Measurements from ENCODE around the gene SGPL1.
"Not testable (repeated sequence)": the region's sequence is repeated elsewhere in the genome, so short reads cannot be mapped to it uniquely, and the experiment has no call there.

Gene SGPL1

GRCh38 chr10:70843776-70844489, 28.2 kb downstream of the SGPL1 start:
- no peak for DNase-seq (ENCODE audit: low read depth)

GRCh38 chr10:70845256-70845655, 29.5 kb downstream of the SGPL1 start:
- DNase-seq (ENCODE audit: low read depth), result no peak

- no peak for DNase-seq (ENCODE audit: low read depth)
Measured at GRCh38 chr10:70845816-70846215, 30.1 kb downstream of the SGPL1 start.

GRCh38 chr10:70846795-70847194, 31.0 kb downstream of the SGPL1 start:
- DNase-seq (ENCODE audit: low read depth), result peak; percentile 31

GRCh38 chr10:70847659-70848360, 32.1 kb downstream of the SGPL1 start:
- no peak for DNase-seq (ENCODE audit: low read depth)

- DNase-seq (ENCODE audit: low read depth), result peak; percentile 90
Measured at GRCh38 chr10:70849582-70850016, 33.9 kb downstream of the SGPL1 start.

GRCh38 chr10:70850097-70850496, 34.3 kb downstream of the SGPL1 start:
- DNase-seq (ENCODE audit: low read depth), result no peak

- no peak for DNase-seq (ENCODE audit: low read depth)
Measured at GRCh38 chr10:70851597-70852475, 36.1 kb downstream of the SGPL1 start.

- no peak for DNase-seq (ENCODE audit: low read depth)
Measured at GRCh38 chr10:70853038-70853437, 37.3 kb downstream of the SGPL1 start.

GRCh38 chr10:70853457-70853856, 37.7 kb downstream of the SGPL1 start:
- no peak for DNase-seq (ENCODE audit: low read depth)

GRCh38 chr10:70856454-70856853, 40.7 kb downstream of the SGPL1 start:
- DNase-seq (ENCODE audit: low read depth), result no peak

- no peak for DNase-seq (ENCODE audit: low read depth)
Measured at GRCh38 chr10:70858759-70859158, 43.0 kb downstream of the SGPL1 start.

- DNase-seq (ENCODE audit: low read depth), result not testable (repeated sequence)
Measured at GRCh38 chr10:70861495-70862197, 45.9 kb downstream of the SGPL1 start.

- no peak for DNase-seq (ENCODE audit: low read depth)
Measured at GRCh38 chr10:70863470-70864160, 47.9 kb downstream of the SGPL1 start.

- DNase-seq (ENCODE audit: low read depth), result no peak
Measured at GRCh38 chr10:70864935-70865334, 49.2 kb downstream of the SGPL1 start.

GRCh38 chr10:70866424-70866823, 50.7 kb downstream of the SGPL1 start:
- peak; percentile 35 for DNase-seq (ENCODE audit: low read depth)

- no peak for DNase-seq (ENCODE audit: low read depth)
Measured at GRCh38 chr10:70872291-70872690, 56.5 kb downstream of the SGPL1 start.

GRCh38 chr10:70874061-70874460, 58.3 kb downstream of the SGPL1 start:
- DNase-seq (ENCODE audit: low read depth), result no peak

GRCh38 chr10:70879207-70879606, 63.5 kb downstream of the SGPL1 start:
- DNase-seq (ENCODE audit: low read depth), result no peak

GRCh38 chr10:70880077-70880534, 64.4 kb downstream of the SGPL1 start:
- peak; percentile 75 for DNase-seq (ENCODE audit: low read depth)

GRCh38 chr10:70884741-70885140, 69.0 kb downstream of the SGPL1 start:
- no peak for DNase-seq (ENCODE audit: low read depth)
